Loucy (cell line): ENCODE results near the gene PTPA.

Experiments
- CTCF ChIP-seq: fragments of 200-600 bp; sonication (generic); conservative IDR thresholded peaks from 2 replicates; pipeline ENCODE4 v1.5.1; 2014; ENCODE audit warnings: mild to moderate bottlenecking, antibody characterized with exemption, low read length
- EZH2phosphoT487 ChIP-seq: fragments of 200-600 bp; IDR thresholded peaks from 2 replicates; pipeline ENCODE4 v1.6.1; 2018; ENCODE audit warnings: antibody characterized with exemption, mild to moderate bottlenecking, moderate library complexity, borderline replicate concordance

- TF ChIP-seq CTCF (no peak), EZH2phosphoT487 (no peak)
These were observed 26.3 kb downstream of the PTPA start for GRCh38 chr9:129137292-129138143.
